Breast epithelium (tissue), 3 donors: ENCODE results near the gene SLA2.

Experiments
- POLR2A ChIP-seq: fragments of 450-650 bp; IDR thresholded peaks from one replicate; pipeline ENCODE4 v1.6.1; 2016; ENCODE audit warnings: antibody characterized with exemption, mild to moderate bottlenecking, moderate library complexity
- POLR2AphosphoS5 ChIP-seq, 3 donors: sonication (generic); formaldehyde crosslinking; IDR thresholded peaks; one replicate each; pipeline ENCODE4 v1.6.1; 2017; ENCODE audit warnings: antibody characterized with exemption in 3 of 3
- TF ChIP-seq, protein P1 (sequence below), 3 donors: fragments of 450-650 bp; IDR thresholded peaks; one replicate each; pipeline ENCODE4 v1.5.1; 2016 to 2017; ENCODE audit warnings: antibody characterized with exemption in 3 of 3, mild to moderate bottlenecking in 3 of 3, moderate library complexity in 3 of 3

DNA sequence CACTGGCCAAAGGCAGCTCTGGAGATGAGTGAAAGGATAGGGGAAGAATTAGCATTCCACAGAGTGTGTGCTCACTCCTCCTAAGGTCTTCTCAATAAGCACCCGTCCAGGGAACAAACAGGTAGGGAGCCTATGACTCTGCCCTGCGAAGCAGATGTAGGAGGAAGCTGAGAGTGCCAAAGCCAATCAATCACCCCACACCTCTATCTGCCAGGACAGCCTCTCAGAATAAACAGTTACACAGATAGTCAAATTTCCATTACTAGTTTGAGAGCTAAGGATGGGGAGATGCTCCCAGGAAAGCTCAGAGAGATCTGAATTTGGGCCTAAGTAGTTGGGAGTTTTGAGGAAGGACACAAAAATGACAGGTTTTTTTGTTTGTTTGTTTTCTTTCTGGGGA, 40.5 kb upstream of the SLA2 start:
- TF ChIP-seq, protein P1, sequence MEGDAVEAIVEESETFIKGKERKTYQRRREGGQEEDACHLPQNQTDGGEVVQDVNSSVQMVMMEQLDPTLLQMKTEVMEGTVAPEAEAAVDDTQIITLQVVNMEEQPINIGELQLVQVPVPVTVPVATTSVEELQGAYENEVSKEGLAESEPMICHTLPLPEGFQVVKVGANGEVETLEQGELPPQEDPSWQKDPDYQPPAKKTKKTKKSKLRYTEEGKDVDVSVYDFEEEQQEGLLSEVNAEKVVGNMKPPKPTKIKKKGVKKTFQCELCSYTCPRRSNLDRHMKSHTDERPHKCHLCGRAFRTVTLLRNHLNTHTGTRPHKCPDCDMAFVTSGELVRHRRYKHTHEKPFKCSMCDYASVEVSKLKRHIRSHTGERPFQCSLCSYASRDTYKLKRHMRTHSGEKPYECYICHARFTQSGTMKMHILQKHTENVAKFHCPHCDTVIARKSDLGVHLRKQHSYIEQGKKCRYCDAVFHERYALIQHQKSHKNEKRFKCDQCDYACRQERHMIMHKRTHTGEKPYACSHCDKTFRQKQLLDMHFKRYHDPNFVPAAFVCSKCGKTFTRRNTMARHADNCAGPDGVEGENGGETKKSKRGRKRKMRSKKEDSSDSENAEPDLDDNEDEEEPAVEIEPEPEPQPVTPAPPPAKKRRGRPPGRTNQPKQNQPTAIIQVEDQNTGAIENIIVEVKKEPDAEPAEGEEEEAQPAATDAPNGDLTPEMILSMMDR (IDR thresholded peaks at IDR 0.05), result no peak
- no peak for TF ChIP-seq POLR2A
- TF ChIP-seq POLR2AphosphoS5 (IDR thresholded peaks at IDR 0.05), result no peak
